Breast epithelium (tissue), 4 donors: ENCODE measurements around the gene SEPTIN5. TPM values are rescaled to one million over a fixed set of nuclear protein-coding genes. Genes with fewer than 3 reads are reported as not detected.

Experiments
- DNase-seq, 2 donors: peaks; one replicate each; pipeline ENCODE4 v3.0.0-alpha.2; 2019; ENCODE audit warnings: low spot score in 2 of 2
- H3K27ac ChIP-seq, 2 donors: fragments of 200-600 bp; sonication (generic) in 1 of 2; one replicate each; pipeline ENCODE4 v1.5.1; 2016 to 2019; ENCODE audit warnings: mild to moderate bottlenecking in 1 of 2
- H3K27me3 ChIP-seq, 2 donors: fragments of 200-600 bp; sonication (generic) in 1 of 2; one replicate each; pipeline versions ENCODE4 v1.5.1 to v1.6.0; 2017 to 2019; ENCODE audit warnings: control low read depth in 1 of 2, mild to moderate bottlenecking in 1 of 2
- H3K36me3 ChIP-seq: fragments of 200-600 bp; one replicate; pipeline ENCODE4 v1.5.1; 2019
- H3K4me1 ChIP-seq, 2 donors: fragments of 200-600 bp; sonication (generic); one replicate each; pipeline ENCODE4 v1.5.1; 2016 to 2019; ENCODE audit warnings: control low read depth in 1 of 2
- H3K4me3 ChIP-seq, 3 donors: fragments of 200-600 bp; sonication (generic); 1 replicate in 2 of 3; 2 replicates in 1 of 3; pipeline ENCODE4 v1.5.1; 2016 to 2019; ENCODE audit warnings: mild to moderate bottlenecking in 3 of 3, moderate library complexity in 2 of 3
- H3K9me3 ChIP-seq, 2 donors: fragments of 200-600 bp; sonication (generic) in 1 of 2; one replicate each; pipeline ENCODE4 v1.5.1; 2016 to 2019; ENCODE audit warnings: control low read depth in 1 of 2
- POLR2A ChIP-seq: fragments of 450-650 bp; IDR thresholded peaks from one replicate; pipeline ENCODE4 v1.6.1; 2016; ENCODE audit warnings: antibody characterized with exemption, mild to moderate bottlenecking, moderate library complexity
- POLR2AphosphoS5 ChIP-seq, 3 donors: sonication (generic); formaldehyde crosslinking; IDR thresholded peaks; one replicate each; pipeline ENCODE4 v1.6.1; 2017; ENCODE audit warnings: antibody characterized with exemption in 3 of 3
- intact Hi-C: fragments of 100-400 bp; cut with DNase I; formaldehyde crosslinking; loops from one replicate; pipeline ENCODE4 v1.15.1; 2023; ENCODE audit warnings: low total_unique reads
- total RNA-seq, 3 donors: library from RNA; depleted of rRNA; stranded (reverse); fragments of >200 nt; gene quantifications; one replicate each; pipeline ENCODE4 v1.1.0, GENCODE V29; 2016
- TF ChIP-seq, protein P1 (sequence below), 3 donors: fragments of 450-650 bp; IDR thresholded peaks; one replicate each; pipeline ENCODE4 v1.5.1; 2016 to 2017; ENCODE audit warnings: antibody characterized with exemption in 3 of 3, mild to moderate bottlenecking in 3 of 3, moderate library complexity in 3 of 3

The SEPTIN5 gene
- total RNA-seq, 3 donors from 2014 or later, result 5.4 to 33.8 (median 18.4) TPM

DNA sequence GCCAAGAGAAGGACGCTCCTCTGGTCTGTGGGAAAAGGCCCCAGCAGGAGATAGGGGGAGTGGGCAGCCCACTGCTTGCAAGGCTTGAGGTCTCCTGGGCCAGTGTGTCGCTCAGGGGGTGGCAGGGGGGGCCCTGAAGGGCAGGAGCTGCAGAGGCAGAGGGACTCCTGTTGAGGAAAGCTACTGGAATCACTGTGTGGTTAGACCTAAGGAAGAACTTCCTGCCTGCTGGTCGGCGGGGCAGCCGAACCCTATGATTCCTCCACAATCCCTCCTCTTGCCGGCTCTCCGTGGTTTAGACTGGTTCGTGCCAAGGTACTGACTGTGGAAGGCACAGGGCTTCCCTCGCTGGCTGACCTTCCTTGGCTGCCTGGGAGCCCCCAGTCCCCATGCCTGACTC, 15.2 kb downstream of the SEPTIN5 start:
- DNase-seq, result no peak
- Histone ChIP-seq H3K4me3 (no peak overlapping the region), H3K9me3 (no peaks in the 10 kb centered on the region), H3K27me3 (no peaks in the 10 kb centered on the region), H3K36me3 (no peaks in the 10 kb centered on the region), H3K27ac (no peak overlapping the region), H3K4me1 (no peaks in the 10 kb centered on the region)
- no peak for TF ChIP-seq POLR2A
- TF ChIP-seq, protein P1, sequence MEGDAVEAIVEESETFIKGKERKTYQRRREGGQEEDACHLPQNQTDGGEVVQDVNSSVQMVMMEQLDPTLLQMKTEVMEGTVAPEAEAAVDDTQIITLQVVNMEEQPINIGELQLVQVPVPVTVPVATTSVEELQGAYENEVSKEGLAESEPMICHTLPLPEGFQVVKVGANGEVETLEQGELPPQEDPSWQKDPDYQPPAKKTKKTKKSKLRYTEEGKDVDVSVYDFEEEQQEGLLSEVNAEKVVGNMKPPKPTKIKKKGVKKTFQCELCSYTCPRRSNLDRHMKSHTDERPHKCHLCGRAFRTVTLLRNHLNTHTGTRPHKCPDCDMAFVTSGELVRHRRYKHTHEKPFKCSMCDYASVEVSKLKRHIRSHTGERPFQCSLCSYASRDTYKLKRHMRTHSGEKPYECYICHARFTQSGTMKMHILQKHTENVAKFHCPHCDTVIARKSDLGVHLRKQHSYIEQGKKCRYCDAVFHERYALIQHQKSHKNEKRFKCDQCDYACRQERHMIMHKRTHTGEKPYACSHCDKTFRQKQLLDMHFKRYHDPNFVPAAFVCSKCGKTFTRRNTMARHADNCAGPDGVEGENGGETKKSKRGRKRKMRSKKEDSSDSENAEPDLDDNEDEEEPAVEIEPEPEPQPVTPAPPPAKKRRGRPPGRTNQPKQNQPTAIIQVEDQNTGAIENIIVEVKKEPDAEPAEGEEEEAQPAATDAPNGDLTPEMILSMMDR (IDR thresholded peaks at IDR 0.05), result no peak
- TF ChIP-seq POLR2AphosphoS5 (IDR thresholded peaks at IDR 0.05), result no peak
- intact Hi-C loops, result loop anchor here (5.0 kb wide), 1 partner anchor 173 kb away; no protein-coding TSS in a partner anchor

DNA sequence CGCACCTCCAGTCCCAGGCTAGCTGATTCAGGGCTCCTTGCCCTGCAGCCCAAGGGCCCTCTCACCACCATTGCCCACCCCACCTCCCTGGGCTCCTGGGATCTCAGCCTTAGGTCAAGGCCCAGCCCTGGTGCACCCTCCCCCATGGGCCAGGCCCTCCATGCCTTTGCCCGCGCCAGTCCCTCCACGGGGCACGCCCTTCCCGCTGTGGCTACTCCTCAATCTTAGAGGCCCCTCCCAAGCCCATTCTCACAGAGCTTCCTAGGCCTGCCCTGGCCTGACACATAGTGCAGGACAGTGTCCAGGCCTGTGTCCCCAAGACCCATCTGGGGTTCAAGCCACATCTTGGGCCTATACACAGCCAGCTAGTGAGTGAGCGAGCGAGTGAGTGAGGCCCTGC, 15.9 kb downstream of the SEPTIN5 start:
- Histone ChIP-seq H3K36me3 (no peaks in the 10 kb centered on the region), H3K27me3 (no peaks in the 10 kb centered on the region), H3K27ac (no peak overlapping the region), H3K4me1 (no peaks in the 10 kb centered on the region), H3K4me3 (no peak overlapping the region), H3K9me3 (no peaks in the 10 kb centered on the region)
- no peak for DNase-seq
- no peak for TF ChIP-seq POLR2A
- TF ChIP-seq, protein P1 (IDR thresholded peaks at IDR 0.05), result no peak
- TF ChIP-seq POLR2AphosphoS5 (IDR thresholded peaks at IDR 0.05), result no peak
- intact Hi-C loops, result loop anchor here (5.0 kb wide), 2 partner anchors 187 to 382 kb away; no protein-coding TSS in a partner anchor

DNA sequence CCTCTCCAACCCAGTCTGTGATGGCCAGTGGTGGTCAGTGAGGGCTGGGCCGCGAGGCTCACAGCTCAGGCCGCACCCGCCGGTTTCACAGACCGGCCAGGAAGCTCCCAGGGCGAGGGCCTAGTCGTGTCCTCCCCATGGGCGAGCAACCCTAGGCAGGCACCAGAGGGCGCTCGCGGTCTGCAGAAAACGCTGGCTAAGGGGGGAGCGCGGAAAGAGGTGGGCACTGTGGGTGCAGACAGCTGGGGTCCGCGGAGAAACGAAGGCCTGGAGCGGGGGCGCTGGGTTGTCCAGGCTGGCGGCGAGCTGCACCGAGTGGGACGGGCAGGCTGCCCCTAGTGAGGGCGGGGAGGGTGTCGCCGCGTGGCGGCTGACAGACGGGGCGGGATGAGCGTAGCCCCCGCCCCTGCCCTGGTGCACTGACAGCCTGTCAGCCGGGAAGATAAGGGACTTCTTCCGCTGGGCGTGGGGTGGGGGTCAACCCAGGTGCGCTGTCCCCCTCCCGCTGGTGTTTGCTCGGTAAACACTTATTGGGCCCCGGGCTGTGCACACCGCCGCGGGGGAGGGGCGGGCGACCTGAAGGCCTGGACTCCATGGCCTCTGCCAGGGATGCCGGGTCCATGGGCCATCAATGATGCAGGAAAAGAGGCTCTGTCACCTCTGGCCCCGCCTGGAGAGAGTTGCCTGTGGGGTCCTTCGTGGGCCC, 16.5 kb downstream of the SEPTIN5 start:
- peak; percentile 60 to 85 for DNase-seq
- intact Hi-C loops, result loop anchor here (5.0 kb wide), 2 partner anchors 186 to 381 kb away; no protein-coding TSS in a partner anchor
- H3K4me1 ChIP-seq, result no peaks in the 10 kb centered on the region
- H3K27me3 ChIP-seq, result no peaks in the 10 kb centered on the region
- no peak overlapping the region for H3K27ac ChIP-seq
- no peaks in the 10 kb centered on the region for H3K9me3 ChIP-seq
- H3K4me3 ChIP-seq, result peak overlapping the region; percentile 24 to 62 (median 41)
- no peaks in the 10 kb centered on the region for H3K36me3 ChIP-seq
- peak in 1 of 3 donors; percentile 36 for TF ChIP-seq POLR2AphosphoS5 (IDR thresholded peaks at IDR 0.05)
- TF ChIP-seq POLR2A, result no peak
- TF ChIP-seq, protein P1 (IDR thresholded peaks at IDR 0.05), result peak; percentile 87 to 98 (median 98)

DNA sequence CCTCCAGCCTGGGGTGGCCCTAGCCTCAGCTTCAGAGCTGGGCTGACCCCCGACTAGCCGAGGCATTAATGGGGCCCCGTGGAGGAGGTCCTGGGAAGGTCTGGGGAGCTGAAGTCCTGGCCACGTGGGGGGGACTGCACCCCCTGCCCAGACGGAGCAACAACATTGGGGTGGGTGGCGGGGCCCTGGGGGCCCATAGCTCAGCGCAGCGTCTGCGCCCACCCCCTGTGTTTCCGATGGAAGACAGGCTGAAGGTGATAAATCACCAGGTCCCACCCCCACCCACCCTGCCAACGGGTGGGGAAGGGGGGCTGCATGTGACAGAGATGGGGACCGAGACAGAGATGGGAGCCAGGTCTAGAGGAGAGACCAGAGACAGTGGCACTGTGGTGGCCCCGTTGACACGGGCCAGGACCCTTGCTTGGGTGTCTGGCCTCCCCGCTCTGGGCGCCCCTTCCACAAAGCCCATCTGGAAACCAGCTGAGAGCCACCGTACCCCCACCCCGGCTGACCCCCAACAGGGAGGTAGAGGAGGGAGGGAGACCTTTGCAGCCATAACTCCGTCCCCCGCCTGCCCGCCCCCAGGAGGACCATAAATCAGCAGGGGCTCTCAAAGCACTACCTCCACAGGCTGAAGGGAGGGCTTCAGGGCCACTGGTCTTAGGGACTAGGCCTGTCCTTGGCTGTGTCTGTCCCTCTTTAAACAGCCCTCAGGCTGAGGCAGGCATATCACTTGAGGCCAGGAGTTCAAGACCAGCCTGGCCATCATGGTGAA, 17.2 kb downstream of the SEPTIN5 start:
- no peak for DNase-seq
- Histone ChIP-seq H3K36me3 (no peaks in the 10 kb centered on the region), H3K4me1 (no peaks in the 10 kb centered on the region), H3K27me3 (no peaks in the 10 kb centered on the region), H3K9me3 (no peaks in the 10 kb centered on the region), H3K4me3 (no peak overlapping the region), H3K27ac (no peak overlapping the region)
- TF ChIP-seq, protein P1 (IDR thresholded peaks at IDR 0.05), result no peak
- no peak for TF ChIP-seq POLR2AphosphoS5 (IDR thresholded peaks at IDR 0.05)
- TF ChIP-seq POLR2A, result no peak
- intact Hi-C loops, result loop anchor here (5.0 kb wide), 2 partner anchors 186 to 381 kb away; no protein-coding TSS in a partner anchor
